Activated CD8-positive, alpha-beta memory T cell treated with anti-CD3 and anti-CD28 coated beads, Interleukin-2, amount 50 U/mL, for 48 hours (primary cell): ENCODE measurements around the gene GNG12.
A peak's percentile ranks its signal among the peaks of the same experiment; 100 is the strongest.

Experiments
- DNase-seq: peaks from one replicate; pipeline ENCODE4 v3.0.0-alpha.2; 2020

GNG12 gene

DNA sequence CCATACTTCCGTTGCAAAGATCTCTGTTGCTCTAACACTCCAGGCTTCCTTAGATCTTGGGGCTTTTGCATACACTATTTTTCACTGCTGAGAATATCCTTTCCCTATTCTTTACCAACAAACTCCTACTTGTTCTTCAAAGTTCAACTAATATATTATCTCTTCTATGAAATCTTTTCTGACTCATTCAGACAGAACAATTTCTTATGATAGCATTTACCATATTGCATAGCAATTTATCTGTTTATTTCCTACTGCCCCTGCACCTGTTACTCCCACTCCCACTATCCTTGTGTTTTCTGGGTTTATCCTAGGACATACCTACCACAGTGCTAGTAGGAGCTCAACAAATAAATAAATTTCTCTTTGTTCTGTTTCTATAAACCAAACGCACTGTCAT is 137.3 kb downstream of the GNG12 start:
- DNase-seq = no peak

- DNase-seq = no peak
These were observed 141.6 kb downstream of the GNG12 start for GRCh38 chr1:67691712-67692111.

DNA sequence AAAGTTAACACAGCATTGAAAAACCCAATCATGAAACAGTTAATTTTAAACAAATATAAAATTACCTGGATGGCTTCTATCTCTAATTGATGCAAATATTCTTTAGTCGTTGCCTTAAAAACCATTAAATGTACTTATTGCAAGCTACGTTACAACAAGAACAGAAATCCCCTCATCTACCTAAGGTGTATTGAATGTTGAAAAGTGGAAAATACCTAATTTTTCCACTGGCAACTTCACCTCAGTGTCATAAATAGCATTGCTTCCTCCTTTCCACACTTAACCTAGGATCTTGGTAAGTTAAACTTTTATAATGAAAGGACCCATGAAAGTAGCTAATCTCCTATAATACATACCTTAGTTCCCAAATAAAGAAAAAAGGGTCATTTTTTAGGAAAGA is 142.9 kb downstream of the GNG12 start:
- DNase-seq = no peak

GRCh38 chr1:67690018-67690363 is 143.3 kb downstream of the GNG12 start:
- DNase-seq = no peak

DNA sequence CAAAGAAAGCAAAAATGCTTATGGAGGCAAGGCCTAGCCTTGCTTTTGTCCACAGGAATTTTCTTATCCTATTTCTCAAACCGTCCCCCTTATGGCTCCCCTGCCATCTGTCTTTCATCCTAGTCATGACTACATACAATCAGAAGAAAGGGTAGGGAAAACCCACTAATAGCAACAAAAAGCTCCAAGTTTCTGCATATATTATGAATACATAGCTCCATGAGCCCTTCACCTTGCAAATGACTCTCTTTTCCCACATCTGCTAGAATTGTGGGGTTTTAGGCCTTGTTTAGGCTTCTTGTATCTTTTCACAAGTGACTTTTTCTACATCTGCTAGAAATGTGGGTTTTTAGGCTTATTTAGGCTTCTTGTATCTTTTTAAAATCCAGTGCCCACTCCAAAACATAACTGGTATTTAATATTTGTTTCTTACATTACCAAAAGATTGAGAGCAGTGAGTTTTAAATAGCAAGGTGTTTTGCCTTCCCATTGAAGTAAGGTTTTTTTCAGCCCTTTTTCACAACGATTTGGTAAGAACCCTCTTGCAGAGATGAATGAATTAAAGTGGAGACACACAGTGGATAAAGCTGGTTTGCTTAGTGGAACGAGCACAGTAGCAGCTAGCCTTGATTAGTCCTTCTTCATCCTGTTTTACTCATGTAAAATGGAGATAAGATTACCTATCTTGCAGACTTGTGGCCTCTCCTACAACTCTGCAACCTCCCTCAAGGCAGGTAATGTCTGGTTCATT is 143.8 kb downstream of the GNG12 start:
- DNase-seq = no peak

- no peak for DNase-seq
These were observed 144.6 kb downstream of the GNG12 start for GRCh38 chr1:67688526-67689219.

- no peak for DNase-seq
These were observed 145.6 kb downstream of the GNG12 start for GRCh38 chr1:67687649-67688048.

DNA sequence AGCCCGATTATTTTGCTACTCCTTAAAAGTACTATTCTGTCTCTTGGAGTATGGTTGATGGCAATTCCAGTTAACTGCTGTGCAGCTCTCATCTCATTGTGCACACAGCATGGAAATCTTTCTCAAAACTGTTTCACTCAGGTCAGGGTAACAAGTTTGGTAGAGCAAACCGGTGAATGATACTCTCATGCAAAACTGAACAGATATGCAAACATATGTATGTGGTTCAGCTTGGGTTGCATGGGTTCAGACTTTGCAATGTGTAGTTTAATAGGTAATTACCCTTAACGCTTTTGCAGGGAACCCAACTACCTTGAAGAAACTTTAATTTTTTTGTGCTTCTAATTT is 146.1 kb downstream of the GNG12 start:
- no peak for DNase-seq

DNA sequence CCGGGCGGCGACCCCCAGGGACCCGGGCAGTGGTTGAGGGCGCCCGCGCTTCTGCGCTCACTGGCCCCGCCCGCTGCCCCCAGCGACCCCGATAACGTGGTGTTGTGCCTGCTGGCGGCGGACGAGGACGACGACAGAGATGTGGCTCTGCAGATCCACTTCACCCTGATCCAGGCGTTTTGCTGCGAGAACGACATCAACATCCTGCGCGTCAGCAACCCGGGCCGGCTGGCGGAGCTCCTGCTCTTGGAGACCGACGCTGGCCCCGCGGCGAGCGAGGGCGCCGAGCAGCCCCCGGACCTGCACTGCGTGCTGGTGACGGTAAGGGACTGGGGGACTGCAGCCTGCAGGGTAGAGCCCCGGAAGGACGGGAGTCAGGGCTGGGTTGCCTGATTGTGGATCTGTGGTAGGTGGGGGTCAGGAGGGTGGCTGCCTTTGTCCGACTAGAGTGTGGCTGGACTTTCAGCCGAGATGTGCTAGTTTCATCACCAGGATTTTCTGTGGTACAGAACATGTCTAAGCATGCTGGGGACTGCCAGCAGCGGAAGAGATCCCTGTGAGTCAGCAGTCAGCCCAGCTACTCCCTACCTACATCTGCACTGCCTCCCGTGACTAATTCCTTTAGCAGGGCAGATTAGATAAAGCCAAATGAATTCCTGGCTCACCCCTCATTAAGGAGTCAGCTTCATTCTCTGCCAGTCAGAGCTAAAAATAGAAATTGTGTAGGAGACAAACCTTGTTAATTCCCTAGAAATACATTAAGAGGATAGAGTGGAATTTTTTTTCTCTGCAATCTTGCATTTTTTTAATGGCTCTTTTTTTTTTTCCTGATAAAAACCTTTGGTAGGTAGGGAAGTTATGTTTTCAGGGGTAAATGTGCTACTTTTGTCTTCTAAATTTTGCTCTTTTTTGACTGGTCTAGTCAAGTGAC is 146.7 kb downstream of the GNG12 start:
- peak; percentile 80 for DNase-seq

- peak; percentile 81 for DNase-seq
These were observed 147.6 kb downstream of the GNG12 start for GRCh38 chr1:67685558-67686266.

DNA sequence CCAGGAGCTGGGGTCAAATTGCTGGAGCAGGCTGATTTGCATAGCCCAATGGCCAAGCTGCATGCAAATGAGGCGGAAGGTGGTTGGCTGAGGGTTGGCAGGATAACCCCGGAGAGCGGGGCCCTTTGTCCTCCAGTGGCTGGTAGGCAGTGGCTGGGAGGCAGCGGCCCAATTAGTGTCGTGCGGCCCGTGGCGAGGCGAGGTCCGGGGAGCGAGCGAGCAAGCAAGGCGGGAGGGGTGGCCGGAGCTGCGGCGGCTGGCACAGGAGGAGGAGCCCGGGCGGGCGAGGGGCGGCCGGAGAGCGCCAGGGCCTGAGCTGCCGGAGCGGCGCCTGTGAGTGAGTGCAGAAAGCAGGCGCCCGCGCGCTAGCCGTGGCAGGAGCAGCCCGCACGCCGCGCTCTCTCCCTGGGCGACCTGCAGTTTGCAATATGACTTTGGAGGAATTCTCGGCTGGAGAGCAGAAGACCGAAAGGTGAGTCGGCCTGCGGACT is 148.2 kb downstream of the GNG12 start, which contains the start of gene GADD45A:
TSS of gene GADD45A (plus strand) at position 135 of the 491 bp plus-strand sequence. CDS start at position 429, 294 bp downstream.
- peak; percentile 94 for DNase-seq

- no peak for DNase-seq
These were observed 148.7 kb downstream of the GNG12 start for GRCh38 chr1:67684526-67685066.

DNA sequence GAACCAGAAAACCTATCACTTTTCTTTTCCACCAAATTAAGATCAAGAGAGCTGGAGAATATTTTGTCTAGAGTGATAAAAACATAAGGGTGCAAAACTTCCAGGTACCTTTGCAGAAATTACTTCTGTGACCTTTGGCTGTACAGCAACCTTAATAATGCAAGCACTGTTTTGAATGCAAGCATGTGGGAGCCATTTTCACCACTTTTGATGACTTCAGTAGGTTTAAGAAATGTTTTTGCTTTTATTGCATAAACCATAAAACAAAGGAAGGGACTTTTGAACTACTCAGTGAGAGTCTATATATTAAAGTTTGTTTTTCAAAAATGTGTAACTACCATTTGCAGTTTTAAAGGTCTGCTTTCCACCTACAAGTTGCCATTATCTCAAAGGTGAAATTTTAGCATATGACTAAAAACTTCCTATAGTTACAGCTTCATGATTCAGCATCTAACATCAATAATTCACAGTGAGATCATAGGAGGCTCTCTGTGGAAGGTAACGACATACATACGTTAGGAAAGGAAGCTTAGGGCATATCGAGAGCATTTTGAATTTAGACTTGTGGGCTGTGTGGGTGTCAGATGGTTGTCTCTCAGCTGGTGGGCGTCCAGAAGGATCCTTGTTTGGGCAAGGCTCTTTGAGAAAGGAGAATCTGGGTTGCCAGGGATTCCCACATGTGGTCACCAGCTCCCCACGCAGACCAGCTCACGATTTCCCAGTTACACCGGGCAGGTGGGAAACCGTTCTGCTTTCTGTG is 149.3 kb downstream of the GNG12 start:
- peak; percentile 71 for DNase-seq

- DNase-seq = no peak
These were observed 150.0 kb downstream of the GNG12 start for GRCh38 chr1:67683316-67683715.

DNA sequence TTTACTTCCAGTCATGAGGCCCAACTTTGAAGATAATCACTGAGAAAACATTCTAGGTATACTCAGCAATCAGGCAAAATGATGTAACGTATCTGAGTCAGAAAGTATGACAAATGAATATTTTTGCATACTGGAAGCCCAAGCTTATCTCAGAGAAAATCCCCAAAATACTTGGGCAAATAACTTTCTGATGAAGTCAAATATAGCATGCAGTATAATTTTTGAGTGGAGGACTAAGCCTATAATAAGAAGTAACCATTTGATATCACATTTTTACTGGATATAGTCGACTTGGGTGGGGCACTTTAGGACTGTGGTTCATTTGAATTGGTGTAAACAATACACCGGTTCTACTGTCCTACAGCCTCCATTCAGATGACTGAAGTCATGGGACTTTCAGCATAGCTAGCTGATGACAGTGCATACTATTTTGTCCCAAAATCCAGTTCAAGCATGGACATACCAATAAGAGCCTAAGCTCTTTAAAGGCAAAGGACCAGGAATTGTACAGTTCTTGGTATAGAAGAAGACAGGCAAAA is 150.5 kb downstream of the GNG12 start:
- DNase-seq = no peak

- no peak for DNase-seq
These were observed 152.8 kb downstream of the GNG12 start for GRCh38 chr1:67680486-67680885.

DNA sequence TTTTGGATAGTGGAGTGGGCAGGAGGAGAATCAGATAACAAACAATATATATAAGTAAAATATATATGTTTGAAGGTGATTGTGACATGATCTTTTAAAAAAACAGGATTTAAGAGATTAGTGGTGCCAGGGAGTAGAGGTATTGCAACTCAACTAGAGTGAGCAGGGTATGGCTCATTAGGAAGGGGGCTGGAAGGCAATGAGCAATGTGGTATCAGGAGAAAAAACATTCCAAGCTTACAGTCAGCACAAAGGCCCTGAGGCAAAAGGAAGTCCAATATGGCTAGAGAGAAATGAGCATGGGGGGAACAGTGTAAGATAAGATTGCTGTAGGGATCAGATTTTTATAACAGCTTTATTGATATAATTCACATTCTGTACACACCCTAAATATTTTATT is 153.6 kb downstream of the GNG12 start:
- DNase-seq = no peak

DNA sequence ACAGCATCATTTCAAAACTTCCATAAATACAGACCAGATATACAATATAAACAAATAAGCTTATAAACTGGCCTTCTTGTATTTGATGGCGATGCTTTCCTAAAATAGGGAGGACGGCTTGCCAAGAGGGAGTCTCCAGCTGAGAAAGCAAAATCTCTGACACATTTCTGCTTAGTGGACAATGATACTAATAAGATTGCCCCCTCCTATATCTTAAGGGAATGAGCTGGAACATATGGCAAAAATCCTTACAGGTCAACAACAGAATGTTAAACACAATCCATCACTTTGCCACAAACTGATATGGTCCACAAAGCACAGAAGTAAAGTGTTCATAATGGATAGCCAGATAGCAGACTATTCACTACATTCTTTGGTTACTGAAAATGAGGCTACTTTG is 155.3 kb downstream of the GNG12 start:
- DNase-seq = no peak

DNA sequence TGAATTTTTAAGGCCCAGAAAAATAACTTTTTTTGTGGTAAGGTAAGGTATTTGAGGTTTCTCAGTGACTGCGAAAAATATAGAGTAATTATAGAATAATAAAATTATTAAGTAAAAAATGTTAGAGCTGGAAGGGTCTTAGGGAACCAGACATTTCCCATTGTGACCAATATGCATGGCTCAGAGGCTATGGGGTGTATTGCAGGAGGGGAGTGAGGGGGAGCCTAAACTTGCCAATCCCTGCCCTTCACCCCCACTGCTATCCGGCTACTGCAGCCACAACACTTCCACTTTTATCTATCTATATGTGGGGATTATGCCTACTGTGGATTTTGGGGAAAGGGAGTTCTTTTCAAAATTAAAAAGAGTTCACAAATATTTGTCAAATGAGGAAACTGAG is 155.9 kb downstream of the GNG12 start:
- no peak for DNase-seq

DNA sequence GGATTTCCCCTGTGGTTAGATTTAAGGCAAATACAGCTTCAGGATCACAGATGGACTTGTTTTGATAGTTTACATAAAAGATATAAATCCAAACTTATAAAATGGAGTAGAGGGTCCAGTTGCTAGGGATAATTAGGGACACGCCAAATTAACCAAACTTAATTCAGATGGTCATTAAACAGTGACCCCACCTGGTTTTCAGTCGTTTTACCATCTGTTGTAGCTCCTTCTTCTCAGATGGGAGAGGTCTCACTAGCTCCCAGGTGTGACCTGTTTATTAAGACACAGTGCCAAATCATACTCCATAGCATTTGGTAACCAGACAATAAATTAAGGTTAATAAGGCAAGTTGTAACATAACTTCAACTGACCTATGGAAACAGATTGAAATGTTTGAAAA is 156.3 kb downstream of the GNG12 start:
- DNase-seq = no peak

- no peak for DNase-seq
These were observed 157.0 kb downstream of the GNG12 start for GRCh38 chr1:67676287-67676686.
